Measurements from ENCODE around the gene USO1. TPM values are rescaled to one million over a fixed set of nuclear protein-coding genes. Genes with fewer than 3 reads are reported as not detected.

USO1 gene
- total and polyA plus RNA-seq, 9 of the 15 experiments (the other 6 are each of a cell fraction or from before 2014, with no cell fraction given), result 19.3 to 97.8 (median 48.5) TPM

DNA sequence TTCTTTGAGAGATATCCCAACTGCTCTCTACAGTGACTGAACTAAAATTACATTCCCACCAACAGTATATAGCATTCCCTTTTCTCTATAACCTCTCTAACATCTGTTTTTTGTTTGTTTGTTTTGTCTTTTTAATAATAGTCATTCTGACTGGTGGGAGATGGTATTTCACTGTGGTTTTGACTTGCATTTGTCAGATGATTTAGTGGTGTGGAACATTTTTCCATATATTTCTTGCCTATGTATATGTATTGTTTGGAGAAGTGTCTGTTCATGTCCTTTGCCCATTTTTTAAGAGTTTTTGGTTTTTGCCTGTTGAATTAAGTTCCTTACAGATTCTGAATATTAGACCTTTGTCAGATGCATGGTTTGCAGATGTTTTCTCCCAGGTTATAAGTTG is 9.0 kb downstream of the USO1 start (continued):
- TF ChIP-seq, protein P1, sequence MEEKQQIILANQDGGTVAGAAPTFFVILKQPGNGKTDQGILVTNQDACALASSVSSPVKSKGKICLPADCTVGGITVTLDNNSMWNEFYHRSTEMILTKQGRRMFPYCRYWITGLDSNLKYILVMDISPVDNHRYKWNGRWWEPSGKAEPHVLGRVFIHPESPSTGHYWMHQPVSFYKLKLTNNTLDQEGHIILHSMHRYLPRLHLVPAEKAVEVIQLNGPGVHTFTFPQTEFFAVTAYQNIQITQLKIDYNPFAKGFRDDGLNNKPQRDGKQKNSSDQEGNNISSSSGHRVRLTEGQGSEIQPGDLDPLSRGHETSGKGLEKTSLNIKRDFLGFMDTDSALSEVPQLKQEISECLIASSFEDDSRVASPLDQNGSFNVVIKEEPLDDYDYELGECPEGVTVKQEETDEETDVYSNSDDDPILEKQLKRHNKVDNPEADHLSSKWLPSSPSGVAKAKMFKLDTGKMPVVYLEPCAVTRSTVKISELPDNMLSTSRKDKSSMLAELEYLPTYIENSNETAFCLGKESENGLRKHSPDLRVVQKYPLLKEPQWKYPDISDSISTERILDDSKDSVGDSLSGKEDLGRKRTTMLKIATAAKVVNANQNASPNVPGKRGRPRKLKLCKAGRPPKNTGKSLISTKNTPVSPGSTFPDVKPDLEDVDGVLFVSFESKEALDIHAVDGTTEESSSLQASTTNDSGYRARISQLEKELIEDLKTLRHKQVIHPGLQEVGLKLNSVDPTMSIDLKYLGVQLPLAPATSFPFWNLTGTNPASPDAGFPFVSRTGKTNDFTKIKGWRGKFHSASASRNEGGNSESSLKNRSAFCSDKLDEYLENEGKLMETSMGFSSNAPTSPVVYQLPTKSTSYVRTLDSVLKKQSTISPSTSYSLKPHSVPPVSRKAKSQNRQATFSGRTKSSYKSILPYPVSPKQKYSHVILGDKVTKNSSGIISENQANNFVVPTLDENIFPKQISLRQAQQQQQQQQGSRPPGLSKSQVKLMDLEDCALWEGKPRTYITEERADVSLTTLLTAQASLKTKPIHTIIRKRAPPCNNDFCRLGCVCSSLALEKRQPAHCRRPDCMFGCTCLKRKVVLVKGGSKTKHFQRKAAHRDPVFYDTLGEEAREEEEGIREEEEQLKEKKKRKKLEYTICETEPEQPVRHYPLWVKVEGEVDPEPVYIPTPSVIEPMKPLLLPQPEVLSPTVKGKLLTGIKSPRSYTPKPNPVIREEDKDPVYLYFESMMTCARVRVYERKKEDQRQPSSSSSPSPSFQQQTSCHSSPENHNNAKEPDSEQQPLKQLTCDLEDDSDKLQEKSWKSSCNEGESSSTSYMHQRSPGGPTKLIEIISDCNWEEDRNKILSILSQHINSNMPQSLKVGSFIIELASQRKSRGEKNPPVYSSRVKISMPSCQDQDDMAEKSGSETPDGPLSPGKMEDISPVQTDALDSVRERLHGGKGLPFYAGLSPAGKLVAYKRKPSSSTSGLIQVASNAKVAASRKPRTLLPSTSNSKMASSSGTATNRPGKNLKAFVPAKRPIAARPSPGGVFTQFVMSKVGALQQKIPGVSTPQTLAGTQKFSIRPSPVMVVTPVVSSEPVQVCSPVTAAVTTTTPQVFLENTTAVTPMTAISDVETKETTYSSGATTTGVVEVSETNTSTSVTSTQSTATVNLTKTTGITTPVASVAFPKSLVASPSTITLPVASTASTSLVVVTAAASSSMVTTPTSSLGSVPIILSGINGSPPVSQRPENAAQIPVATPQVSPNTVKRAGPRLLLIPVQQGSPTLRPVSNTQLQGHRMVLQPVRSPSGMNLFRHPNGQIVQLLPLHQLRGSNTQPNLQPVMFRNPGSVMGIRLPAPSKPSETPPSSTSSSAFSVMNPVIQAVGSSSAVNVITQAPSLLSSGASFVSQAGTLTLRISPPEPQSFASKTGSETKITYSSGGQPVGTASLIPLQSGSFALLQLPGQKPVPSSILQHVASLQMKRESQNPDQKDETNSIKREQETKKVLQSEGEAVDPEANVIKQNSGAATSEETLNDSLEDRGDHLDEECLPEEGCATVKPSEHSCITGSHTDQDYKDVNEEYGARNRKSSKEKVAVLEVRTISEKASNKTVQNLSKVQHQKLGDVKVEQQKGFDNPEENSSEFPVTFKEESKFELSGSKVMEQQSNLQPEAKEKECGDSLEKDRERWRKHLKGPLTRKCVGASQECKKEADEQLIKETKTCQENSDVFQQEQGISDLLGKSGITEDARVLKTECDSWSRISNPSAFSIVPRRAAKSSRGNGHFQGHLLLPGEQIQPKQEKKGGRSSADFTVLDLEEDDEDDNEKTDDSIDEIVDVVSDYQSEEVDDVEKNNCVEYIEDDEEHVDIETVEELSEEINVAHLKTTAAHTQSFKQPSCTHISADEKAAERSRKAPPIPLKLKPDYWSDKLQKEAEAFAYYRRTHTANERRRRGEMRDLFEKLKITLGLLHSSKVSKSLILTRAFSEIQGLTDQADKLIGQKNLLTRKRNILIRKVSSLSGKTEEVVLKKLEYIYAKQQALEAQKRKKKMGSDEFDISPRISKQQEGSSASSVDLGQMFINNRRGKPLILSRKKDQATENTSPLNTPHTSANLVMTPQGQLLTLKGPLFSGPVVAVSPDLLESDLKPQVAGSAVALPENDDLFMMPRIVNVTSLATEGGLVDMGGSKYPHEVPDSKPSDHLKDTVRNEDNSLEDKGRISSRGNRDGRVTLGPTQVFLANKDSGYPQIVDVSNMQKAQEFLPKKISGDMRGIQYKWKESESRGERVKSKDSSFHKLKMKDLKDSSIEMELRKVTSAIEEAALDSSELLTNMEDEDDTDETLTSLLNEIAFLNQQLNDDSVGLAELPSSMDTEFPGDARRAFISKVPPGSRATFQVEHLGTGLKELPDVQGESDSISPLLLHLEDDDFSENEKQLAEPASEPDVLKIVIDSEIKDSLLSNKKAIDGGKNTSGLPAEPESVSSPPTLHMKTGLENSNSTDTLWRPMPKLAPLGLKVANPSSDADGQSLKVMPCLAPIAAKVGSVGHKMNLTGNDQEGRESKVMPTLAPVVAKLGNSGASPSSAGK (IDR thresholded peaks at IDR 0.05), result no peak
- TF ChIP-seq PCBP2 (IDR thresholded peaks at IDR 0.05; ENCODE audit: low read depth, low read length, poor library complexity, severe bottlenecking) (no peak), HNRNPLL (IDR thresholded peaks at IDR 0.05; ENCODE audit: low read depth, low read length, poor library complexity, severe bottlenecking) (no peak), RNF2 (IDR thresholded peaks at IDR 0.05) (no peak), NFRKB (IDR thresholded peaks at IDR 0.05; ENCODE audit: low read depth) (no peak), SRSF9 (IDR thresholded peaks at IDR 0.05; ENCODE audit: borderline replicate concordance, low read depth, low read length) (no peak)
